Measurements from ENCODE around the gene ELMOD1. TPM values are rescaled to one million over a fixed set of nuclear protein-coding genes. Genes with fewer than 3 reads are reported as not detected.

The ELMOD1 gene
- total RNA-seq, 4 donors from 2014 or later: 0.66 to 2.7 TPM; not detected in 2

DNA sequence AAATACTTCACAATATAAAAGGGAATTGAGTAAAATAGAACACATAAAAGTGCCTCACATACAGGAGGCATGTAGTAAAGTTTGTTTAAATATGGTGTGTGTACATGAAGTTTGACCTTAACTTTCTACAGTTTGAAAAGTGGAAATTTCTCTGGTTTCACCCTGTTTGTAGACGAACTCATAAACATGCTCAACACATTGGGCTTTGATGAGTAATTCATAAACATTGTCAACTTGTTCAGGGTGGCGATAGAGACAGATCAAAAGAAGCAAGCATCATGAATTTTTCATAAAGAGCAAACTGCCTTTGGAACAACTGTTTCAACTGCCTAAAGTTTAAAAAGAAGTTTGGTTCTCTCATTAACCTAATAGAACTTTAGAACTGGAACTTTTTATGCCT, 111.8 kb downstream of the ELMOD1 start:
- H3K27ac ChIP-seq: no peak overlapping the region
- H3K9me3 ChIP-seq: no peaks in the 10 kb centered on the region
- TF ChIP-seq POLR2A (IDR thresholded peaks at IDR 0.05): no peak
- no peak for TF ChIP-seq EP300 (IDR thresholded peaks at IDR 0.05)
- no peak for TF ChIP-seq POLR2AphosphoS5 (IDR thresholded peaks at IDR 0.05)
- TF ChIP-seq, protein P1, sequence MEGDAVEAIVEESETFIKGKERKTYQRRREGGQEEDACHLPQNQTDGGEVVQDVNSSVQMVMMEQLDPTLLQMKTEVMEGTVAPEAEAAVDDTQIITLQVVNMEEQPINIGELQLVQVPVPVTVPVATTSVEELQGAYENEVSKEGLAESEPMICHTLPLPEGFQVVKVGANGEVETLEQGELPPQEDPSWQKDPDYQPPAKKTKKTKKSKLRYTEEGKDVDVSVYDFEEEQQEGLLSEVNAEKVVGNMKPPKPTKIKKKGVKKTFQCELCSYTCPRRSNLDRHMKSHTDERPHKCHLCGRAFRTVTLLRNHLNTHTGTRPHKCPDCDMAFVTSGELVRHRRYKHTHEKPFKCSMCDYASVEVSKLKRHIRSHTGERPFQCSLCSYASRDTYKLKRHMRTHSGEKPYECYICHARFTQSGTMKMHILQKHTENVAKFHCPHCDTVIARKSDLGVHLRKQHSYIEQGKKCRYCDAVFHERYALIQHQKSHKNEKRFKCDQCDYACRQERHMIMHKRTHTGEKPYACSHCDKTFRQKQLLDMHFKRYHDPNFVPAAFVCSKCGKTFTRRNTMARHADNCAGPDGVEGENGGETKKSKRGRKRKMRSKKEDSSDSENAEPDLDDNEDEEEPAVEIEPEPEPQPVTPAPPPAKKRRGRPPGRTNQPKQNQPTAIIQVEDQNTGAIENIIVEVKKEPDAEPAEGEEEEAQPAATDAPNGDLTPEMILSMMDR (IDR thresholded peaks at IDR 0.05): no peak
- no peak overlapping the region for H3K4me3 ChIP-seq
- no peaks in the 10 kb centered on the region for H3K36me3 ChIP-seq
- no peak for ATAC-seq
- 17 to 33% methylated on average over 2 of the region's 2 CpGs for WGBS, 2 donors (ENCODE audit: low coverage in 1 of 2)
- H3K27me3 ChIP-seq: no peaks in the 10 kb centered on the region
- H3K4me1 ChIP-seq: no peaks in the 10 kb centered on the region

DNA sequence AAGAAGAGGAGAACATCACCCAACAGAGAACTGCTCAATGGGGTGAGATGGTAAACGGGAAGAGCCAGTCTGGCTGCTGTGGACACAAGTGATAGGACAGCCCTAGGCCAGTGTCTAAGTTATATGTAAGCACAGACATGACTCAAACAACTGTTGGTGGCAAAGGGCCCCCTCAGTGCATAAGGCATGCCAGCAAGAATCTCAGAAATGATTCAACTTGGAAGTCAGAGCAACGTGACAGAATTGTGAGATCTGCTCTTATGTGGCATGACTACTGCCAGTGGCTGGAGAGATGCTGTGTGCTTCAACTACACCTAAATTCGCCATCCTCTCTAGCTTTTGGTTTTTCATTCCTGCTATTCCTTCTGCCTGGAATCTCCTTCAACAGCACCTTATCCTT, 113.5 kb downstream of the ELMOD1 start:
- 74 to 93% methylated on average over 2 to 3 of the region's 3 CpGs for WGBS, 2 donors (ENCODE audit: low coverage in 1 of 2)
- H3K36me3 ChIP-seq: no peaks in the 10 kb centered on the region
- H3K27ac ChIP-seq: no peak overlapping the region
- no peak for ATAC-seq
- TF ChIP-seq, protein P1 (IDR thresholded peaks at IDR 0.05): no peak
- TF ChIP-seq POLR2AphosphoS5 (IDR thresholded peaks at IDR 0.05) (no peak), EP300 (IDR thresholded peaks at IDR 0.05) (no peak), POLR2A (IDR thresholded peaks at IDR 0.05) (no peak)
- no peaks in the 10 kb centered on the region for H3K9me3 ChIP-seq
- H3K4me3 ChIP-seq: no peak overlapping the region
- H3K4me1 ChIP-seq: no peaks in the 10 kb centered on the region
- H3K27me3 ChIP-seq: no peaks in the 10 kb centered on the region

DNA sequence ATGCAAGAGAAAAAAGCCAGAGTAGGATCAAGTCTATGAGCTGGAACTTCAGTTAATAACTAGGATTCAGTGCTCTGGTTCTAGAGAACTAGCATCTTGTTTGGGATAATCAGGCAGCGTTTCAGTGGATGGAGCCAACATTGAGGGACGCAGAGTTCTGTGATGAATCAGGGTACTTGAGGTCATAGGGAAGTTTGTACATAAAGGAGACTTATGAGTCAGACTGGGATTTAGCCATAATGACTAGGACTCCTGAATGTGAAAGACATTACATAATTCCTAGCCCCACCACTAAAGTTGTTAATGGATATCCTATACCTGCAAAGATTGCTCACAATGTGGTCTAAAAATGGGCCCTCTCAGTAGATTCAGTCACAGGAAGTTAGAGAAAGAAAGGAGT, 114.1 kb downstream of the ELMOD1 start:
- Histone ChIP-seq H3K27ac (no peak overlapping the region), H3K9me3 (no peaks in the 10 kb centered on the region), H3K36me3 (no peaks in the 10 kb centered on the region), H3K27me3 (no peaks in the 10 kb centered on the region), H3K4me3 (no peak overlapping the region), H3K4me1 (no peaks in the 10 kb centered on the region)
- ATAC-seq: peak; percentile 76
- 0 to 33% methylated on average over 1 to 2 of the region's 2 CpGs for WGBS, 2 donors (ENCODE audit: low coverage in 1 of 2)
- TF ChIP-seq, protein P1 (IDR thresholded peaks at IDR 0.05): no peak
- TF ChIP-seq POLR2AphosphoS5 (IDR thresholded peaks at IDR 0.05) (no peak), EP300 (IDR thresholded peaks at IDR 0.05) (no peak), POLR2A (IDR thresholded peaks at IDR 0.05) (no peak)

DNA sequence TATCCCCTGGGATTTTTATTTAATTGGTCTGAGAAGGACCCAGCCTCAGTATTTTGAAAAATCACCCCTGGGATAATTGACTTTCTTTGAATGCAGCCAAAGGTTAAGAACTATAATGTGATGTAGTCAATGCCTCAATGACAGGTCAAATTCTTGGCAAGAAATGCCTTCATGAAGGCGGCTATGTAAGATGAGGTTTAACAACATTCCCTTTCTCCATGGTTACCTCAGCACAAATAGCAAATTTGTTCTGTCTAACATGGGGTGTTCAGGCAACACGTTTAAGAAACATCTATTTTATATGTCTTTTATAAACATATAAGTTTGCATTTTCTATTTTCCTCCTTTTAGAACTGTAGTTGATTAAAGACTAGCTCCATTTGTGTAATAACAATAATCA, 115.6 kb downstream of the ELMOD1 start:
- WGBS, 2 donors (ENCODE audit: low coverage in 1 of 2): 4 to 31% methylated on average over 2 of the region's 2 CpGs
- H3K36me3 ChIP-seq: no peaks in the 10 kb centered on the region
- H3K9me3 ChIP-seq: no peaks in the 10 kb centered on the region
- no peak overlapping the region for H3K4me3 ChIP-seq
- no peaks in the 10 kb centered on the region for H3K4me1 ChIP-seq
- H3K27ac ChIP-seq: no peak overlapping the region
- no peaks in the 10 kb centered on the region for H3K27me3 ChIP-seq
- ATAC-seq: no peak
- no peak for TF ChIP-seq POLR2AphosphoS5 (IDR thresholded peaks at IDR 0.05)
- TF ChIP-seq, protein P1 (IDR thresholded peaks at IDR 0.05): no peak
- no peak for TF ChIP-seq EP300 (IDR thresholded peaks at IDR 0.05)
- no peak for TF ChIP-seq POLR2A (IDR thresholded peaks at IDR 0.05)

DNA sequence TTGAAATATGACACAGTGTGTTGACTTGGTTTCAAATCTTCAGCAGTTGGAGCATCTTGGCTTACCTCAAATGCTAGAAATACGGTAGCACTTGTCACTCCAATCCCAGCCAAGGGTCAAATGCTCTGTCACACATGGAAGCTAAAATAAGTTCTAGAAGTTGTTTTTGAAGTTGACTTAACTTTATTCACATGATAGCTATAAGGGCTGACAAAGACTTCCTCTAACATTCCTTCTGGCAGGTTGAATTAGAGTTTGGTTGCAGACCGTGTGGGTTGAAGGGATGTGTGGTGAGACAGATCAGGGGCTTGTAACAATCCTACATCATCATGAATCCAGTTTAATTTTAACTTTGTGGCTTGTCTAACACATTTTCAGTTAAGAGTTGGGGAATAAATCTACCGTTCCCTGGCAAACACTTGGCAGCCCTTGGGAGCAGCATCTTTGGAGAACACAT, 116.3 kb downstream of the ELMOD1 start:
- Histone ChIP-seq H3K4me3 (no peak overlapping the region), H3K27me3 (no peaks in the 10 kb centered on the region), H3K9me3 (no peaks in the 10 kb centered on the region), H3K36me3 (no peaks in the 10 kb centered on the region), H3K4me1 (no peaks in the 10 kb centered on the region), H3K27ac (no peak overlapping the region)
- no peak for TF ChIP-seq EP300 (IDR thresholded peaks at IDR 0.05)
- no peak for TF ChIP-seq POLR2AphosphoS5 (IDR thresholded peaks at IDR 0.05)
- TF ChIP-seq POLR2A (IDR thresholded peaks at IDR 0.05): no peak
- TF ChIP-seq, protein P1 (IDR thresholded peaks at IDR 0.05): no peak
- no peak for ATAC-seq
- 49 to 60% methylated on average over 3 of the region's 3 CpGs for WGBS, 2 donors (ENCODE audit: low coverage in 1 of 2)
